ENCODE results near the gene HOTAIR. TPM values are rescaled to one million over a fixed set of nuclear protein-coding genes. Genes with fewer than 3 reads are reported as not detected.

HOTAIR gene
- total RNA-seq, 1 donor from 2014 or later, result not detected

DNA sequence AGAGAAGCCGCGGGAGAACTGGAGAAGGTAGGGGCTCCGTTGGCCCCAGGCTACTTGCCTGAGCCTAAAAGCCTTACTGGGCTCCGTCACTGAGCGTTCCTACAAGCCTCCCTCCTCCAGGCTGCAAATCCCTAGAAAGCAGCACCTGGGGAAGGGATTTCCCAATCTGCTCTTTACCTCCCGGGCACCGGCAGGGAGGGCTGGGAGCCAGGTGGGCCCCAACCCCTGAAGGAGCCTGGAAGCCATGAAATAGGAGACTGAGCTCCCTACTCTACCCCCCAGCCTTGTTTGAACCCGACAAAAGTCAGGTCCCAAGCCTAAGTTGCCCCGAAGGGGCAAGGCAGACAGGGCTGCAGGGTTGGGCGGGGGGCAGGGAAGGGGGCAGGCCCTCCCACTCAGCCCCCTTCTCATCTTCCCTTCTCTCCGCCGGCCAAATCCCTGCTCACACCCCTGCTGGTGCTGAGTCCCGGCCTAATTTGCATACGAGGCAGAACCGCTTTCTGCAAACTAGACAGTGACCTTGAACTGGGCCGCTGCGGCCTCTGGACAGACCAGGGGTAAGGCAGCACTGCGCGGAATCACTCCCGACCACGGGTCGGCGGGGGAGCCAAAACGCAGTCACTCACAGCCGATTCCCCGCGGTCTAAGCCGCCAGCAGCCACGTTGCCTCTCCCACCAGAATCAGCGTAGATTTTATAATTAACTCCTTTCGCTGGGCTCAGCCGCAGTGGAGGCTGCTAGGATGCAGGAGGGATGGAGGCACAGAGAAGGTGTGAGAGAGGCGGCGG, 23.8 kb downstream of the HOTAIR start:
- ChIA-PET CTCF (no interaction called here), POLR2A (interaction anchor here (1.2 kb wide), 1 partner anchor 33 kb away, joined by 6 read pairs; the partner anchor contains the start of gene HOXC10)
- Mint-ChIP-seq H3K27me3 (peaks cover 67% of the 10 kb centered on the region), H3K36me3 (ENCODE audit: low read depth) (no peaks in the 10 kb centered on the region), H3K9me3 (no peaks in the 10 kb centered on the region), H3K4me1 (peaks cover 4% of the 10 kb centered on the region), H3K4me3 (no peak overlapping the region), H3K27ac (peak overlapping the region; percentile 53)
- TF ChIP-seq, protein P1, sequence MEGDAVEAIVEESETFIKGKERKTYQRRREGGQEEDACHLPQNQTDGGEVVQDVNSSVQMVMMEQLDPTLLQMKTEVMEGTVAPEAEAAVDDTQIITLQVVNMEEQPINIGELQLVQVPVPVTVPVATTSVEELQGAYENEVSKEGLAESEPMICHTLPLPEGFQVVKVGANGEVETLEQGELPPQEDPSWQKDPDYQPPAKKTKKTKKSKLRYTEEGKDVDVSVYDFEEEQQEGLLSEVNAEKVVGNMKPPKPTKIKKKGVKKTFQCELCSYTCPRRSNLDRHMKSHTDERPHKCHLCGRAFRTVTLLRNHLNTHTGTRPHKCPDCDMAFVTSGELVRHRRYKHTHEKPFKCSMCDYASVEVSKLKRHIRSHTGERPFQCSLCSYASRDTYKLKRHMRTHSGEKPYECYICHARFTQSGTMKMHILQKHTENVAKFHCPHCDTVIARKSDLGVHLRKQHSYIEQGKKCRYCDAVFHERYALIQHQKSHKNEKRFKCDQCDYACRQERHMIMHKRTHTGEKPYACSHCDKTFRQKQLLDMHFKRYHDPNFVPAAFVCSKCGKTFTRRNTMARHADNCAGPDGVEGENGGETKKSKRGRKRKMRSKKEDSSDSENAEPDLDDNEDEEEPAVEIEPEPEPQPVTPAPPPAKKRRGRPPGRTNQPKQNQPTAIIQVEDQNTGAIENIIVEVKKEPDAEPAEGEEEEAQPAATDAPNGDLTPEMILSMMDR (IDR thresholded peaks at IDR 0.05), result no peak
- DNase-seq (no peak), ATAC-seq (ENCODE audit: low read depth) (no peak)
- intact Hi-C loops (cut with micrococcal nuclease), result loop anchor here (5.0 kb wide), 2 partner anchors 46 to 101 kb away; partner anchors contain the start of gene HOXC4

DNA sequence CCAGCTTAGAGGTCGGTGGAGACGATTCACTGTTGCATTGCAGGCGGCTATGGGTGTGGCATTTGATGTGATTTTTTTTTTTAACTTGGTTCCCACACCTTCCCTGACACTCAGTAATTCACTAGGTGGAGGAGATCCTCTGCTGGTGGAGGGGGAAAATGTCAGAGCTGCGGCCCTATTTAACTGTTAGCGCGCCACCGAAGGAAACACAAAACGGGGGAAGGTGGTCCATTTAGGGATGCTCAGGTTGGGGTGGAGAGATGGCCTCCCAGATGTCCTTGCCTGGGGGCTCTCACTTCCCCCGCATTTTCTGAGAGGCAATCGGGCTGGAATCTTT, 24.3 kb downstream of the HOTAIR start:
- no peak overlapping the region for H3K4me3 Mint-ChIP-seq
- peaks cover 68% of the 10 kb centered on the region for H3K27me3 Mint-ChIP-seq
- H3K27ac Mint-ChIP-seq, result no peak overlapping the region
- DNase-seq (no peak), ATAC-seq (ENCODE audit: low read depth) (no peak)
- ChIA-PET CTCF (no interaction called here), POLR2A (interaction anchor here (1.2 kb wide), 1 partner anchor 34 kb away, joined by 6 read pairs; the partner anchor contains the start of gene HOXC10)
- no peaks in the 10 kb centered on the region for H3K36me3 Mint-ChIP-seq (ENCODE audit: low read depth)
- no peaks in the 10 kb centered on the region for H3K9me3 Mint-ChIP-seq
- TF ChIP-seq, protein P1 (IDR thresholded peaks at IDR 0.05), result no peak
- peaks cover 4% of the 10 kb centered on the region for H3K4me1 Mint-ChIP-seq
- intact Hi-C loops (cut with micrococcal nuclease), result loop anchor here (5.0 kb wide), 2 partner anchors 47 to 102 kb away; partner anchors contain the start of gene HOXC4

DNA sequence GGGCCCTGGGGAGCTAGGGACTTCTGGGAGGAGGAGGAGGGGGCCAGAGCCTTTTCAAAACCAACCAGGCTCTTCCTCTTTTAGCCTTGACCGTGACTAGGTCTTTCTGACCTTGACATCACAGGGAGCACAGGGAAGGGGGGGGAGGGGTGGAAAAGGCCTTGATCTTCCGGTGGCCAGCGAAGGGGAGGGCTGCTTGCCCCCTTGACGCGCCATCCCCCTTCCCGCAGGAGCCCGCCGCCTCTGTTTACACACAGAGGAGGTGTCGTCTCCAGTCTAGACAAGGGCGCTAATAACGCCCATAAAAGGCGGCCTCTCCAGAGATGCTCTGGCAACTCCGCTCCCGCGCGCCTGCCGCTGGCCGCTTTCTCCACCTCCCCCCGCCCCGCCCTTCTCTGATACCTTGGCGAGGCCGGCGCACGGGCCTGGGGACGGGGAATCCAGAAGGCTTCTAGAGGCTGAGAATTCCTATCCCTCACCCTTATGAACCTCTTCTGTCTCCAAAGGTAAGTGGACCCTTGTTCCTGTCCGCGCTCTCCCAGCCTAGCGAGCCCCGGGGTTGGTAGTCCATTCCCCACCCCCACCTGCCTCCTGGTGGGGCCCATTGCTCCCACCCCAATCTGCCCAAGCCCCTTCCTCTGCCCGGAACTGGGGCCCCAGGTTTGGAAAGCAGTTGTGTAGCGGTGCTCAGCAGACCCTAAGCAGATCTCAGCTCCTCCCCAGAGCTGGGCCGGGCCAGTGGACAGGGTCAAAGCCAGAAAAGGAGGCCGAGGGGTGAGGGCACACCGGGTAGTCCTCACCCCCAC, 24.9 kb downstream of the HOTAIR start:
- H3K27me3 Mint-ChIP-seq, result peaks cover 74% of the 10 kb centered on the region
- ChIA-PET CTCF (no interaction called here), POLR2A (no interaction called here)
- no peak overlapping the region for H3K4me3 Mint-ChIP-seq
- no peak overlapping the region for H3K27ac Mint-ChIP-seq
- TF ChIP-seq, protein P1 (IDR thresholded peaks at IDR 0.05), result no peak
- H3K36me3 Mint-ChIP-seq (ENCODE audit: low read depth), result no peaks in the 10 kb centered on the region
- intact Hi-C loops (cut with micrococcal nuclease), result loop anchor here (5.0 kb wide), 2 partner anchors 47 to 102 kb away; partner anchors contain the start of gene HOXC4
- H3K4me1 Mint-ChIP-seq, result peaks cover 4% of the 10 kb centered on the region
- DNase-seq, result no peak
- no peak for ATAC-seq (ENCODE audit: low read depth)
- H3K9me3 Mint-ChIP-seq, result no peaks in the 10 kb centered on the region

DNA sequence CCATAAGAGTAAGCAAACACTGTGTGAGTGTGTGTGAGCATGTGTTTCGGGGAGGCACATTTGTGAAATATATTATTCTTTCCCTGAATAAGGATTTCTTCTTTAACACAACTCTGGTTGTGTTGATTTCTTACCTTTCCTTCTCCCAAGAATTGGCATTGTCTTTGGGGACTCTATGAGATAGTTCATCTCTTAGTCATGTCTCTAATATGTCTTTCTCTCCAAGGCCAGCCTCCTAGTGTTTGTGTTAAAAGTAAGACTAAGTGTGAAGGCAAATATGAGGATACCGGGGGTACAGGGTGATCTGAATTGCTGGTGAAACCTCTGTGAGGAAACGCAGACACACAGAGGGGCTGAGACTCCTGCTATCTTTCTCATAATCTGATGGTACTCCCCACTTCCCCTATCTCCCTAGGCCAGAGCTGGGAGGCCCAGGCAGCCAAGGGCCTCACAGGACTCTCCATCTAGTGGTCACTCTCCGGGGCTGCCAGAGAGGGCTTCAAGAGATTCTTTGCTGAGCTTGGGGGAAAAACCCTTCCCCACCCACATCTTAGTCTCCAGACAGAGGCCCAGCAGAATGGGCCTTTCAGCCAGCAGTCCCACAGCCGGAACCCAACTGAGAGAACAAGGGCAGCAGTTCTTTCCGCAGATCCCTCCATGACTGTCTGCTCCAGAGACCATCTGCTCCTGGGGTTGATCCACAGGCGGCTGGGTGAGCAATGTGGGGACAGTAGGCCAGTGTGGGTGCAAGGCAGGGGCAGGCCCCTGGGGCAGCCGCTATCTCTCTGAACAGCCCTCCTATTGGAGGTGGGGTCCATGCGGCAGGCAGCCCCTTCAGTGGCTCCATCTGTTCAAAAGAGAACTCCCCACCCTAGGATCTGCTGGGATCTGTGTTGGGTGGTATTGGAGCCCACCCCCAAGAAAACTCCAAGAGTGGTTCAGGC, 25.8 kb downstream of the HOTAIR start:
- intact Hi-C loops (cut with micrococcal nuclease), result no loop called here
- Mint-ChIP-seq H3K4me3 (no peak overlapping the region), H3K4me1 (peaks cover 4% of the 10 kb centered on the region), H3K36me3 (ENCODE audit: low read depth) (no peaks in the 10 kb centered on the region), H3K9me3 (no peaks in the 10 kb centered on the region), H3K27ac (no peak overlapping the region), H3K27me3 (peaks cover 77% of the 10 kb centered on the region)
- TF ChIP-seq, protein P1 (IDR thresholded peaks at IDR 0.05), result no peak
- ChIA-PET POLR2A (interaction anchor here (0.5 kb wide), 1 partner anchor 42 kb away, joined by 3 read pairs; no protein-coding TSS in a partner anchor), CTCF (no interaction called here)
- no peak for ATAC-seq (ENCODE audit: low read depth)
- DNase-seq, result no peak

All from activated B cell treated with CpG ODN at 0.5 μM for 24 hours (primary cell).